Stimulated activated CD8-positive, alpha-beta memory T cell treated with anti-CD3 and anti-CD28 coated beads, Interleukin-7, amount 100 ng/mL, for 1 hour (primary cell): Measurements from ENCODE around the gene SMAP1.

Source experiments
- DNase-seq, 2 donors: peaks; one replicate each; pipeline ENCODE4 v3.0.0-alpha.2; 2020; ENCODE audit warnings: low read depth in 2 of 2

Gene SMAP1

GRCh38 chr6:70680396-70680795, 12.7 kb downstream of the SMAP1 start:
- DNase-seq: no peak

GRCh38 chr6:70684794-70685493, 17.3 kb downstream of the SMAP1 start:
- no peak for DNase-seq

- no peak for DNase-seq
Observed at GRCh38 chr6:70685494-70686180, 18.0 kb downstream of the SMAP1 start.

- no peak for DNase-seq
Observed at GRCh38 chr6:70686548-70687133, 19.0 kb downstream of the SMAP1 start.

- no peak for DNase-seq
Observed at GRCh38 chr6:70693887-70694286, 26.2 kb downstream of the SMAP1 start.

- no peak for DNase-seq
Observed at GRCh38 chr6:70694371-70694770, 26.7 kb downstream of the SMAP1 start.

- no peak for DNase-seq
Observed at GRCh38 chr6:70700922-70701876, 33.5 kb downstream of the SMAP1 start.

- DNase-seq: no peak
Observed at GRCh38 chr6:70705772-70706171, 38.1 kb downstream of the SMAP1 start.

- DNase-seq: no peak
Observed at GRCh38 chr6:70706491-70707123, 38.9 kb downstream of the SMAP1 start.

GRCh38 chr6:70707893-70708292, 40.2 kb downstream of the SMAP1 start:
- no peak for DNase-seq

GRCh38 chr6:70708448-70708847, 40.8 kb downstream of the SMAP1 start:
- DNase-seq: no peak

GRCh38 chr6:70709826-70710225, 42.1 kb downstream of the SMAP1 start:
- DNase-seq: no peak

GRCh38 chr6:70714716-70715257, 47.1 kb downstream of the SMAP1 start:
- DNase-seq: no peak

- no peak for DNase-seq
Observed at GRCh38 chr6:70717038-70717801, 49.5 kb downstream of the SMAP1 start.

GRCh38 chr6:70724524-70724923, 56.8 kb downstream of the SMAP1 start:
- DNase-seq: no peak

GRCh38 chr6:70725817-70726415, 58.2 kb downstream of the SMAP1 start:
- no peak for DNase-seq

GRCh38 chr6:70734381-70734780, 66.7 kb downstream of the SMAP1 start:
- DNase-seq: no peak

- DNase-seq: no peak
Observed at GRCh38 chr6:70734979-70735378, 67.3 kb downstream of the SMAP1 start.

- DNase-seq: no peak
Observed at GRCh38 chr6:70735513-70735912, 67.8 kb downstream of the SMAP1 start.

- no peak for DNase-seq
Observed at GRCh38 chr6:70738028-70738427, 70.3 kb downstream of the SMAP1 start.
